DND-41 (cell line): Measurements from ENCODE around the gene CTSD.
"Not testable (repeated sequence)": the region's sequence is repeated elsewhere in the genome, so short reads cannot be mapped to it uniquely, and the experiment has no call there.

ENCODE experiments used
- ATAC-seq: fragments of 200-7000 bp; cut with Tn5 transposase; 3 replicates; pipeline ENCODE4 v1.9.1; 2021; ENCODE audit warnings: low read depth; ENCODE audit not compliant: insufficient read depth
- DNase-seq: peaks from one replicate; pipeline ENCODE4 v3.0.0-alpha.2; 2020
- H2AFZ ChIP-seq: 2 replicates; pipeline ENCODE4 v1.6.0; 2012; ENCODE audit warnings: low read depth, low read length
- H3K27ac ChIP-seq: 2 replicates; pipeline ENCODE4 v1.5.1; 2012; ENCODE audit warnings: low read length, inconsistent platforms
- H3K27me3 ChIP-seq: fragments of 200-600 bp; sonication (generic); 2 replicates; pipeline ENCODE4 v1.6.0; 2012; ENCODE audit warnings: low read length, mild to moderate bottlenecking, inconsistent platforms; ENCODE audit not compliant: insufficient read depth, poor library complexity
- H3K36me3 ChIP-seq: 2 replicates; pipeline ENCODE4 v1.5.1; 2012; ENCODE audit warnings: low read length, inconsistent platforms; ENCODE audit not compliant: insufficient read depth
- H3K4me1 ChIP-seq: 2 replicates; pipeline ENCODE4 v1.5.1; 2012; ENCODE audit warnings: mild to moderate bottlenecking, low read length; ENCODE audit not compliant: insufficient read depth
- H3K4me2 ChIP-seq: 2 replicates; pipeline ENCODE4 v1.6.0; 2012; ENCODE audit warnings: mild to moderate bottlenecking, moderate library complexity, low read length, inconsistent platforms; ENCODE audit not compliant: insufficient read depth
- H3K4me3 ChIP-seq, 2 experiments: fragments of 200-600 bp in 1 of 2; shearing (Covaris generic) in 1 of 2; 2 replicates each; pipeline ENCODE4 v1.5.1; 2012 to 2016; ENCODE audit warnings: inconsistent platforms in 2 of 2, low read length in 2 of 2, mild to moderate bottlenecking in 2 of 2, low read depth in 1 of 2, moderate library complexity in 1 of 2
- H3K79me2 ChIP-seq: 2 replicates; pipeline ENCODE4 v1.6.0; 2012; ENCODE audit warnings: low read length, inconsistent platforms; ENCODE audit not compliant: insufficient read depth
- H3K9ac ChIP-seq: 2 replicates; pipeline ENCODE4 v1.6.0; 2012; ENCODE audit warnings: low read depth, mild to moderate bottlenecking, inconsistent platforms, low read length, moderate library complexity
- H3K9me3 ChIP-seq: 2 replicates; pipeline ENCODE4 v1.5.1; 2012; ENCODE audit warnings: low read length, moderate library complexity, mild to moderate bottlenecking, inconsistent platforms; ENCODE audit not compliant: insufficient read depth, severe bottlenecking
- H4K20me1 ChIP-seq: 2 replicates; pipeline ENCODE4 v1.6.0; 2012; ENCODE audit warnings: low read length; ENCODE audit not compliant: insufficient read depth
- EZH2 ChIP-seq: IDR thresholded peaks from 3 replicates; pipeline ENCODE4 v1.6.1; 2012; ENCODE audit warnings: borderline replicate concordance, low read depth, mild to moderate bottlenecking, moderate library complexity, low read length, inconsistent platforms; ENCODE audit not compliant: severe bottlenecking
- TF ChIP-seq, protein P1 (sequence below): IDR thresholded peaks from 2 replicates; pipeline ENCODE4 v1.5.1; 2012; ENCODE audit warnings: borderline replicate concordance, low read length, moderate library complexity, mild to moderate bottlenecking; ENCODE audit not compliant: poor library complexity, severe bottlenecking; ENCODE audit errors: extremely low read depth

CTSD gene

DNA sequence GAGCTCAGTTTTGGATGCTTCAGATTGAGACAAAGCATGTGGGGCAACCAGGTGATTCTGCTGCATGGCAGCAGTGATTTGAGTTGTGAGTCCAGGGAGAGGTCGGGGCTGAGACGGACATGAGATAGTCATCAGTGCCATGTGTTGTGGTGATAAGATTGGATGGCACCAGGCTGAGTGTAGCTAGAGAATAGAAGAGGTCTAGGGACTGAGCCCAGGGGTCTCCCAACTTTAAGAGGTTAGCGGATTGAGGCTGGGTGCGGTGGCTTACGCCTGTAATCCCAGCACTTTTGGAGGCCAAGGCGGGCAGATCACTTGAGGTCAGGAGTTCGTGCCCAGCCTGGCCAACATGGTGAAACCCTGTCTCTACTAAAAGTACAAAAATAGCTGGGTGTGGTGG is 6.3 kb upstream of the CTSD start:
- Histone ChIP-seq H4K20me1 (no peaks in the 10 kb centered on the region), H3K27me3 (no peaks in the 10 kb centered on the region), H3K9me3 (no peaks in the 10 kb centered on the region), H3K4me3 (no peak overlapping the region), H3K79me2 (no peaks in the 10 kb centered on the region), H3K4me2 (no peak overlapping the region), H3K27ac (no peak overlapping the region), H3K4me1 (peaks cover 11% of the 10 kb centered on the region), H2AFZ (no peak overlapping the region), H3K36me3 (no peaks in the 10 kb centered on the region), H3K9ac (no peak overlapping the region)
- DNase-seq (no peak), ATAC-seq (no peak)
- TF ChIP-seq, protein P1, sequence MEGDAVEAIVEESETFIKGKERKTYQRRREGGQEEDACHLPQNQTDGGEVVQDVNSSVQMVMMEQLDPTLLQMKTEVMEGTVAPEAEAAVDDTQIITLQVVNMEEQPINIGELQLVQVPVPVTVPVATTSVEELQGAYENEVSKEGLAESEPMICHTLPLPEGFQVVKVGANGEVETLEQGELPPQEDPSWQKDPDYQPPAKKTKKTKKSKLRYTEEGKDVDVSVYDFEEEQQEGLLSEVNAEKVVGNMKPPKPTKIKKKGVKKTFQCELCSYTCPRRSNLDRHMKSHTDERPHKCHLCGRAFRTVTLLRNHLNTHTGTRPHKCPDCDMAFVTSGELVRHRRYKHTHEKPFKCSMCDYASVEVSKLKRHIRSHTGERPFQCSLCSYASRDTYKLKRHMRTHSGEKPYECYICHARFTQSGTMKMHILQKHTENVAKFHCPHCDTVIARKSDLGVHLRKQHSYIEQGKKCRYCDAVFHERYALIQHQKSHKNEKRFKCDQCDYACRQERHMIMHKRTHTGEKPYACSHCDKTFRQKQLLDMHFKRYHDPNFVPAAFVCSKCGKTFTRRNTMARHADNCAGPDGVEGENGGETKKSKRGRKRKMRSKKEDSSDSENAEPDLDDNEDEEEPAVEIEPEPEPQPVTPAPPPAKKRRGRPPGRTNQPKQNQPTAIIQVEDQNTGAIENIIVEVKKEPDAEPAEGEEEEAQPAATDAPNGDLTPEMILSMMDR: no peak

DNA sequence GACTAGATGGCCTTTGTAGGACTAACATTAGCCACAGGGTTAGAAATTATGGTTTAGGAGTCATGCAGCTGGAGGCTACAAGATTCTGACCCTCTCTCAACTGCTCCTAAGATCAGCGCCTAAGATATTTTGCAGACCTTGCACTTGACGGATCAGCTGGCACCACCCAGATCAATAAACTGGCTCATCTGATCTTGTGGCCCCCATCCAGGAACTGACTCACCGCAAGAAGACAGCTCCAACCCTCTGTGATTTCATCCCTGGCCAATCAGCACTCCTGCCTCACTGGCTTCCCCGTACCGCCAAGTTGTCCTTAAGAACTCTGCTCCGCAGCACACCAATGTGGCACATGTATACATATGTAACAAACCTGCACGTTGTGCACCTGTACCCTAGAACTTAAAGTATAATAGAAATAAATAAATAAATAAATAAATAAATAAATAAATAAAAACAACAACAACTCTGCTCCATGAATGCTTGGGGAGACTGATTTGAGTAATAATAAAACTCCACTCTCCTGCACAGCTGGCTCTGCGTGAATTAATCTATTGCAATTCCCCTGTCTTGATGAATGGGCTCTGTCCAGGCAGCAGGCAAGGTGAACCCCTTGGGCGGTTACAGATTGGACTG is 5.7 kb upstream of the CTSD start:
- not testable (repeated sequence) for H3K4me2 ChIP-seq, DNase-seq, H3K4me3 ChIP-seq, H4K20me1 ChIP-seq, H3K9me3 ChIP-seq, H3K9ac ChIP-seq, H3K27ac ChIP-seq, H3K36me3 ChIP-seq, H2AFZ ChIP-seq, H3K79me2 ChIP-seq, ATAC-seq, H3K27me3 ChIP-seq
- peaks cover 14% of the 10 kb centered on the region for H3K4me1 ChIP-seq

DNA sequence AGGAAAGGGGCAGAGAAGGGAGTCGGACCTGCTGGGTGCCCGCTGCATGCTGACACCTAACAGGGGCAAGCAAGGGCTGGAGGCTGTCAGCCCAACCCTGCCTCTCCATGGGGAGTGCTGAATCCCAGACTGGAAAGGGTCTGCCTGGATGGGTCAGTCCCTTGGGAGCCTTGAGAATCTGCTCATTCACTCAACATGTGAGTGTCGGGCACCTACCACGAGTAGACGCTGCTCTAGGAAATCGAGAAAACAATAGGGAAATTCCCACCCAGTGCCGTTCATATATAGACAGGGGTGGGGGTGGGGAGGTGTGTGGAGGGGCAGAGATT is 4.4 kb upstream of the CTSD start:
- no peak for TF ChIP-seq EZH2
- TF ChIP-seq, protein P1: no peak
- no peaks in the 10 kb centered on the region for H3K9me3 ChIP-seq
- no peak overlapping the region for H3K27ac ChIP-seq
- H3K4me3 ChIP-seq: no peak overlapping the region
- H3K4me2 ChIP-seq: no peak overlapping the region
- H3K27me3 ChIP-seq: no peaks in the 10 kb centered on the region
- ATAC-seq (no peak), DNase-seq (no peak)
- no peak overlapping the region for H3K9ac ChIP-seq
- H3K36me3 ChIP-seq: peaks cover 4% of the 10 kb centered on the region; the same call in 1 of the 2 replicates
- H4K20me1 ChIP-seq: peaks cover under 1% of the 10 kb centered on the region; the same call in 1 of the 2 replicates
- peaks cover 18% of the 10 kb centered on the region for H3K4me1 ChIP-seq
- H2AFZ ChIP-seq: no peak overlapping the region
- H3K79me2 ChIP-seq: peaks cover 11% of the 10 kb centered on the region

DNA sequence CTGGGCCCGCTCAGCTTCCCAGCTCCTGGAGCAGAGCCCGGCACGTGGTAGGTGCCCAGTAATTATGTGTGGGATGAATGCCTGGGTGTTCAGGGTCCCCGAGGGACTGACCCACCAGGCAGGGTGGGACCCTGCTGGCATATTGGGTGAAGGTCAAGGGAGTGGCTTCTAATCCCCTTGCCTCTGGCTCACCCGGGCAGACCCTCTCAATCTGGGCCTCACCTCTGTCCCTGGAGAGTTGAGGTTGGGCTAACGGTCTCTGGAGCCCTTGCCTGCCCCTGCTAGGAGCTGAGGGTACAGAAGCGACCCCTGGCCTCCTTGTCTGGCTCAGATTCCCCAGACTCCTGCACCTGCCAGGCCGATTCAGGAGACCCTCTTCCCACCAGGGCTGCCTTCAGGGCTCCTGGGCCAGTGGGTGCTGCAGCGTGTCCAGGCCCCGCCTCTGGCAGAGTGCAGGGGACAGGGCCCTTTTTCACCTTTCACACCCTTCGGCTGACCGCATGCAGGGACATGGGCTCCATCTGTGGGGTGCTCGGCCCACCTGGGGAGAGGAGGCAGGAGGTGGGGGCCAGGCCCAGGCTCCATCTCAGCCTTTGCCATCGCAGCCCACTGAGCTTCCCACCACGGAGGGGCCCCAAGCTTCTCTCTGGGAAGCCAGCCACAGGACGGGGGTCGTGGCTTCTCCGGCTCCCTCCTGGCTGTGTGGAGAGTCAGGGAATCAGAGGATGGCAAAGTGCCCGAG is 3.8 kb upstream of the CTSD start:
- no peaks in the 10 kb centered on the region for H3K9me3 ChIP-seq
- DNase-seq (no peak), ATAC-seq (no peak)
- H3K4me3 ChIP-seq: no peak overlapping the region
- no peak overlapping the region for H3K27ac ChIP-seq
- H4K20me1 ChIP-seq: peaks cover 6% of the 10 kb centered on the region; the same call in 1 of the 2 replicates
- H3K9ac ChIP-seq: no peak overlapping the region
- peaks cover 20% of the 10 kb centered on the region for H3K4me1 ChIP-seq
- no peak overlapping the region for H3K4me2 ChIP-seq
- no peaks in the 10 kb centered on the region for H3K27me3 ChIP-seq
- H3K36me3 ChIP-seq: peaks cover 4% of the 10 kb centered on the region; the same call in 1 of the 2 replicates
- H3K79me2 ChIP-seq: peaks cover 17% of the 10 kb centered on the region
- no peak overlapping the region for H2AFZ ChIP-seq
- TF ChIP-seq, protein P1: no peak
- TF ChIP-seq EZH2: no peak
